ENCODE results near the gene PACSIN3. TPM values are rescaled to one million over a fixed set of nuclear protein-coding genes. Genes with fewer than 3 reads are reported as not detected.

PACSIN3 gene
- polyA plus RNA-seq, 1 donor (not counting 4 experiments of a cell fraction or from before 2014, with no cell fraction given) = 28.1 TPM

- dilution Hi-C loops (cut with MboI; ENCODE audit: extremely low pct_ligation_motif_present, low sequenced_read_pairs) = no loop called here
- Histone ChIP-seq H3K9me1 (ENCODE audit: control insufficient read depth, extremely low read depth, insufficient read depth, low read length) (no peaks in the 10 kb centered on the region), H3K4me1 (ENCODE audit: control insufficient read depth, extremely low read depth, insufficient read depth, low read length) (peaks cover 2% of the 10 kb centered on the region), H2AFZ (ENCODE audit: control insufficient read depth, low read length) (no peak overlapping the region), H3K4me2 (ENCODE audit: control insufficient read depth, extremely low read depth, insufficient read depth, low read depth, low read length) (no peak overlapping the region), H3K79me2 (ENCODE audit: control insufficient read depth, insufficient read depth, low read length) (no peaks in the 10 kb centered on the region), H3K27ac (ENCODE audit: control insufficient read depth, insufficient read depth, low read length) (no peak overlapping the region), H3K27me3 (ENCODE audit: control insufficient read depth, extremely low read depth, insufficient read depth, low read length) (no peaks in the 10 kb centered on the region), H3K4me3 (ENCODE audit: control insufficient read depth in 2 of 3, extremely low read depth in 1 of 3, insufficient read depth in 2 of 3, low read depth in 1 of 3, low read length in 3 of 3) (no peak overlapping the region), H3K9me3 (ENCODE audit: control insufficient read depth, low read depth, low read length) (no peaks in the 10 kb centered on the region), H3K36me3 (ENCODE audit: control insufficient read depth in 2 of 2, extremely low read depth in 1 of 2, insufficient read depth in 2 of 2, low read length in 2 of 2) (no peaks in the 10 kb centered on the region), H3K9ac (ENCODE audit: control insufficient read depth, extremely low read depth, insufficient read depth, low read length) (no peak overlapping the region), H4K20me1 (ENCODE audit: control insufficient read depth, extremely low read depth, insufficient read depth, low read length) (no peaks in the 10 kb centered on the region)
- no peak for TF ChIP-seq EZH2 (IDR thresholded peaks at IDR 0.05; ENCODE audit: low read length)
- TF ChIP-seq CTCF (optimal IDR thresholded peaks at IDR 0.05 in 1 of 3, IDR thresholded peaks at IDR 0.05 in 1 of 3, conservative IDR thresholded peaks at IDR 0.05 in 1 of 3; ENCODE audit: extremely low read depth in 1 of 3, insufficient read depth in 2 of 3, low read length in 3 of 3) = no peak
- no peak for DNase-seq (ENCODE audit: low read depth, low spot score)
- FAIRE-seq = no peak
Observed at GRCh38 chr11:47130543-47130942, 55.7 kb downstream of the PACSIN3 start.

Small RNAs within 50 kb of the gene (small RNA-seq; reads per million reads assigned to genes)
- 0 reads per million in 3 experiments for gene MIR6745 (ENCODE audit: insufficient read length in 3 of 3, low read depth in 3 of 3, low replicate concordance in 1 of 3)

Other genes starting within 250 kb of the PACSIN3 start
- gene CSTPP1, start 249.7 kb downstream of the PACSIN3 start, polyA plus RNA-seq = 17.8 to 33.4 TPM (median 20.0 TPM) in 3 replicates
- 51.0 to 79.9 TPM (median 55.2 TPM) in 3 replicates for gene ARFGAP2, start 9.6 kb downstream of the PACSIN3 start, polyA plus RNA-seq
- gene DDB2, start 28.5 kb upstream of the PACSIN3 start, polyA plus RNA-seq = 34.9 to 50.5 TPM (median 45.0 TPM) in 3 replicates
- gene ACP2, start 62.4 kb upstream of the PACSIN3 start, polyA plus RNA-seq = 10.9 to 19.8 TPM (median 11.5 TPM) in 3 replicates
- 7.6 to 10.3 TPM (median 9.1 TPM) in 3 replicates for gene NR1H3, start 71.6 kb upstream of the PACSIN3 start, polyA plus RNA-seq
- 9.3 to 14.4 TPM (median 11.9 TPM) in 3 replicates for gene MADD, start 83.7 kb upstream of the PACSIN3 start, polyA plus RNA-seq
- gene MYBPC3, start 166.3 kb upstream of the PACSIN3 start, polyA plus RNA-seq = not detected in 3 replicates
- gene SPI1, start 192.1 kb upstream of the PACSIN3 start, polyA plus RNA-seq = not detected in 3 replicates
- 35.3 to 62.3 TPM (median 59.9 TPM) in 3 replicates for gene SLC39A13, start 222.2 kb upstream of the PACSIN3 start, polyA plus RNA-seq
- 96.1 to 172 TPM (median 156 TPM) in 3 replicates for gene PSMC3, start 240.0 kb upstream of the PACSIN3 start, polyA plus RNA-seq